Chondrocyte (in vitro differentiated cells): ENCODE results near the gene PCDH18. TPM values are rescaled to one million over a fixed set of nuclear protein-coding genes. Genes with fewer than 3 reads are reported as not detected.

Experiments used
- DNase-seq: peaks from one replicate; pipeline ENCODE4 v3.0.0; 2021; ENCODE audit warnings: mixed read lengths, low spot score
- H3K27ac Mint-ChIP-seq: one replicate; pipeline ENCODE4 v1.8.0; 2021; ENCODE audit warnings: mild to moderate bottlenecking, moderate library complexity, mixed read lengths; ENCODE audit not compliant: unreplicated experiment
- H3K27me3 Mint-ChIP-seq: 2 replicates; pipeline ENCODE4 v1.8.0; 2021; ENCODE audit warnings: low read depth, mixed read lengths
- H3K36me3 Mint-ChIP-seq: 2 replicates; pipeline ENCODE4 v1.8.0; 2021; ENCODE audit warnings: low read depth, mixed read lengths
- H3K4me1 Mint-ChIP-seq: 2 replicates; pipeline ENCODE4 v1.8.0; 2021; ENCODE audit warnings: low read depth, mild to moderate bottlenecking, mixed read lengths
- H3K4me3 Mint-ChIP-seq: one replicate; pipeline ENCODE4 v1.8.0; 2021; ENCODE audit warnings: mild to moderate bottlenecking, moderate library complexity, mixed read lengths; ENCODE audit not compliant: unreplicated experiment
- H3K9me3 Mint-ChIP-seq: 2 replicates; pipeline ENCODE4 v1.8.0; 2021; ENCODE audit warnings: low read depth, mixed read lengths
- CTCF ChIP-seq: fragments of 200-600 bp; sonication (generic); IDR thresholded peaks from 2 replicates; pipeline ENCODE4 v1.5.0; 2021; ENCODE audit warnings: antibody characterized with exemption, mild to moderate bottlenecking, moderate library complexity
- total RNA-seq: library from RNA; stranded (reverse); gene quantifications from 3 replicates; pipeline ENCODE4 v1.2.1, GENCODE V29; 2021

Gene PCDH18
- total RNA-seq, 1 donor from 2014 or later = 33.3 TPM

- Mint-ChIP-seq H3K9me3 (no peaks in the 10 kb centered on the region), H3K4me3 (no peak overlapping the region), H3K4me1 (peaks cover 13% of the 10 kb centered on the region), H3K27me3 (no peaks in the 10 kb centered on the region), H3K36me3 (no peaks in the 10 kb centered on the region), H3K27ac (no peak overlapping the region)
- DNase-seq = no peak
- TF ChIP-seq CTCF = no peak
Measured at GRCh38 chr4:137536789-137537561, 4.7 kb upstream of the PCDH18 start.

- Mint-ChIP-seq H3K4me3 (no peak overlapping the region), H3K4me1 (peaks cover 6% of the 10 kb centered on the region), H3K9me3 (no peaks in the 10 kb centered on the region), H3K36me3 (peaks cover under 1% of the 10 kb centered on the region), H3K27me3 (no peaks in the 10 kb centered on the region), H3K27ac (no peak overlapping the region)
- no peak for TF ChIP-seq CTCF
- no peak for DNase-seq
Measured at GRCh38 chr4:137535718-137536117, 3.4 kb upstream of the PCDH18 start.

- no peaks in the 10 kb centered on the region for H3K9me3 Mint-ChIP-seq
- no peak overlapping the region for H3K27ac Mint-ChIP-seq
- no peak for DNase-seq
Measured at GRCh38 chr4:137534516-137534915, 2.2 kb upstream of the PCDH18 start.

GRCh38 chr4:137533855-137534254, 1.6 kb upstream of the PCDH18 start:
- H3K9me3 Mint-ChIP-seq = no peaks in the 10 kb centered on the region
- peaks cover 8% of the 10 kb centered on the region for H3K4me1 Mint-ChIP-seq
- H3K36me3 Mint-ChIP-seq = peaks cover 8% of the 10 kb centered on the region
- peak overlapping the region; percentile 8 for H3K4me3 Mint-ChIP-seq
- no peak for DNase-seq
- no peak for TF ChIP-seq CTCF
- peak overlapping the region; percentile 15 for H3K27ac Mint-ChIP-seq
- H3K27me3 Mint-ChIP-seq = no peaks in the 10 kb centered on the region

More at GRCh38 chr4:137534516-137534915, 2.2 kb upstream of the PCDH18 start:
- no peaks in the 10 kb centered on the region for H3K27me3 Mint-ChIP-seq
- no peak overlapping the region for H3K4me3 Mint-ChIP-seq
- H3K4me1 Mint-ChIP-seq = peaks cover 6% of the 10 kb centered on the region
- no peak for TF ChIP-seq CTCF
- peaks cover 5% of the 10 kb centered on the region for H3K36me3 Mint-ChIP-seq

- Mint-ChIP-seq H3K4me3 (no peak overlapping the region), H3K9me3 (no peaks in the 10 kb centered on the region), H3K27ac (no peak overlapping the region), H3K36me3 (peaks cover 16% of the 10 kb centered on the region), H3K4me1 (peaks cover 18% of the 10 kb centered on the region), H3K27me3 (no peaks in the 10 kb centered on the region)
- TF ChIP-seq CTCF = no peak
- no peak for DNase-seq
Measured at GRCh38 chr4:137532869-137533236, 559 bp upstream of the PCDH18 start.
